ENCODE data around the gene SLC12A2.

GRCh38 chr5:128199104-128199503, 115.5 kb downstream of the SLC12A2 start:
- no peak for TF ChIP-seq CTCF (IDR thresholded peaks at IDR 0.05; ENCODE audit: low read depth, low read length)
- no peak for TF ChIP-seq EZH2phosphoT487 (IDR thresholded peaks at IDR 0.05; ENCODE audit: low read depth)
